Cortex of kidney (tissue), 1 donor: Measurements from ENCODE around the gene LPAR1.

Experiments used
- DNase-seq: peaks from one replicate; lab custom pipeline; 2025; lab: John Stamatoyannopoulos, UW

Gene LPAR1

DNA sequence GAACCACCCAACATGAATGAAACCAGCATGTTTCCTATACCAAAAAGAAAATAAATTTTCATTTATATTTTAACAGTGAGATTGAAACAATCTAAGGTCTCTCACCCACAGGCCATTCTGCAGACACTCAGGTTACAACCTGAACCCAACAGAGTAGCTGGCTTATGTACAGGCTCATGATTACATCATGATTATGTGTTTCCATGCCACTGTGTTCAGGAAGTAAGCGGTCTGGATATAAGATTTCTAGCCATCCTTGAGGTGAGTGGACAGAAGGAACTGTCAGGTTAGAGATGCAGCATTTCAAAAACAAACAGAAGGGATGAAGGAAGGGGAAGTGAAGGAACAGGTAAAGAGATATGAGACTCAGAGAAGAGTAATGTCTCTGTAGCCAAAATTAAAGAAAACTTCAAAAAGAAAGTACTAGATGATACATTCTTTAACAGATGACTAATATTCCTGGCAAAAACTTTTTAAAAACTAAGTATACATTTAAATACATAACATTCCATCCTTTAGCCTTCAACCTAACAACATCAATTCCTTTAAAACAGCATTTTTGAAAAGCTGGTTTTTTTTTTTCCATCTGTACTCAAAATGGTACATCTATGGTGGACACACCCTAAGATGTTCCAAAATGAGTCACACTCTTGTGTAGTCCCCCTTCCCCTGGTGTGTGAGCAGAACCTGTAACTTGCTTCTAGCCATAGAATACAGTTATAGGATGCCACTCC, 119.8 kb downstream of the LPAR1 start:
- no peak for DNase-seq

DNA sequence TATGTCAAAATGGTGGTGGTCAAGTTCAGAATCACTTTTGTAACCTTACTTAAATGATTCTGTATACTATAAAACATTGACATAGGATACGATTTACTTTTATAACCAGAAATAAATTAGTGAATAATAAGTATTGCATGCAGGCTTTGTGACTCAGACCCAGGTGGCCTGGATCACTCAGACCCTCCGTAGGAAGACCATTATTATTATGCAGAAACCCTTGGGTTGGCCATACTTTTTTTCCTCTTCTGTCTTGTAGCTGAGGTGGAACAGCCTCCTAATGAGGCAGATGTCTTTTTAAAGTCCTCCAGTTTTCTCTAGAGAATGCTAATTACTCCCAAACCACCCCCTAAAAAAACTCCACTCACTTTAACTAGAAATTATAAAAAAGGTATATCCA, 121.9 kb downstream of the LPAR1 start:
- no peak for DNase-seq

- no peak for DNase-seq
Observed at GRCh38 chr9:110912419-110913291, 125.6 kb downstream of the LPAR1 start.

- DNase-seq = no peak
Observed at GRCh38 chr9:110911659-110912418, 126.4 kb downstream of the LPAR1 start.

GRCh38 chr9:110908894-110909293, 129.4 kb downstream of the LPAR1 start:
- DNase-seq = no peak

DNA sequence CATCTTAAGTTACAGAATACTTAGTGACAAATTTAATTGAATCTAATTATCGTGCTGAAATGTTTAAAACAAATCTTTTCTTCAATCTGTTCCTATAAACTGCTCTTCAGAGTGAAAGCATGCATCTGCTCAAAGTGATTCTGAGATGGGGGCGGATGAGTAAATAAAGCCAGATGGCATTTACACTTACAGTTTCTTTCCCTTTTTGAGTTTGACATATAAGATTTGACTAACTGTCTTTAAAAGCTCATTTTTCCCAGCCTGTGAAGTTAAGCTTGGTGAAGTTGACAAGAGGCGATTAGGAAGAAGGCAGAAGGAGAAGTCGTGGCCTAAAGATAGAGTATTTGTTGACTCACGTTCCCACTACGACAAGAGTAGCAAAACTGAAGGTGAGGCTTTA, 137.4 kb downstream of the LPAR1 start:
- no peak for DNase-seq

DNA sequence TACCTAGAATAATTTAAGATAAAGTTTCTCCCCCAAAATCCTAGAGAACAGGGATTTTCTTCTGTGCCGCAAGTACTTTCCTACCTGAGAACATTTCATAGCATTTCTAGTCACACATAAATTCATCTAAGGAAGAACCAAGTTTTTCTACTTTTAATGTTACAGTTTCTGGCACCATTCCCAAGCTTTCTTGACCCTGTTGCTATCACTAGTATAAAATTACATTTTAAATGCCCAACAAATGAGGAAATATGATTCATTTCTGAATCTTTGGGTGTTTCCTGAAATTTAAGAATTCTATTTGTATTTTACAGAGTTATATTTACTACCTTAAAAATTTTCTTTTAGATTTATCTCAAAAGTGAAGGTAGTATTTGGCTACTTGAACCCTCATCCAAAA, 137.8 kb downstream of the LPAR1 start:
- DNase-seq = no peak

GRCh38 chr9:110898866-110899265, 139.4 kb downstream of the LPAR1 start:
- no peak for DNase-seq

DNA sequence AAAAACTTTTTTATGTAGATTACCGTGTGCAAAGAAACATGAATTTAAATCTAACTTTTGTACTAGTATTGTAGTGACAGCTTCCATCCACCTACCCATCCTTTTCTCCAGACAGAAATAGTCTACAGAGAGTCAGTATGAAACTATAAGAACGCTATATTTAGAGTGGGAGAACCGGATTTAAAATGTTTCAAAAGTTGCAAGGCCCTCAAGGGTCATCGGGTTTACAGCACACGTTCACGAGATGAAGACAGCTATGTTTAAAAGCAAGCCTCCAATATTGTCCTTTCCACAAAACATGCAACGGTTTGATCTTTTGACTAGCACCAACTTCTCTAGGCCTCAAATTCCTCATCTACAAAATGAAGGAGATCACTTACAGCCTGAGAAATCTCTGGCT, 139.9 kb downstream of the LPAR1 start:
- DNase-seq = no peak

- DNase-seq = no peak
Observed at GRCh38 chr9:110897943-110898342, 140.3 kb downstream of the LPAR1 start.

DNA sequence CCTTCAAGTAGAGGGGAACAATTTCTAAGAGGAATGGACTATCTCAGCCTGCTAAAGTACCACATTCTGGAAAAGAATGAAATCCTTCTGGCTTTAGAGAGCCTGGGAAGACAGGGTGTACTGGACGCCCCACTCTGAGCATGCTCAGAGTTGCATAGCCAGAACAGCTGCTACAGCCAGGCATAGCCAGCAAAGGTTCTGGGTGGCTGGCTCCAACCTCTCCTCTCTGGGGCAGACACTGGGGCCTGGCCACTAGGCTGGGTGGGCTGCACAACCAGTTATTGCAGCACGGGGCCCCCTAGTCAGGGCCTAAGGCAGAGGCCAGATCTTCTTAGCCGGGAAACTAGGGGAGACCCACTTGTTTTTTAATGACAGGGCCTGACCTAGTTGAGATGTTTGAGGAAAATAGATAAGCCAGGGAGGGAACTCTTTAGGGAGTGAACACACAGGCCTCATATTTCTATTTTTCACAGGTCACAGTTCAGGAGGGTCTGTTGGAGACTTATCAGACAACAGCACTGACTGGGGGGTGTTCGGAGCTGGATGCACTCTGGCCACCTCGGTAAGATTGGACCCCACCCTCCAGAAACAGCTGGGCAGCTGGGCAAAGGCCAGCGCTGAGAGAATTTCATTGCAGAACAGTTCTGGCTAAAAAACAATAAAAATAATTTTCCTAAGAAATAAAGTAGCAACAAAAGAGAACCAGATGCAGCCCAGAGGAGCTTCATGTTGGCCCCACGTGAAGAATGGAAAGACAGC, 142.9 kb downstream of the LPAR1 start:
- no peak for DNase-seq

DNA sequence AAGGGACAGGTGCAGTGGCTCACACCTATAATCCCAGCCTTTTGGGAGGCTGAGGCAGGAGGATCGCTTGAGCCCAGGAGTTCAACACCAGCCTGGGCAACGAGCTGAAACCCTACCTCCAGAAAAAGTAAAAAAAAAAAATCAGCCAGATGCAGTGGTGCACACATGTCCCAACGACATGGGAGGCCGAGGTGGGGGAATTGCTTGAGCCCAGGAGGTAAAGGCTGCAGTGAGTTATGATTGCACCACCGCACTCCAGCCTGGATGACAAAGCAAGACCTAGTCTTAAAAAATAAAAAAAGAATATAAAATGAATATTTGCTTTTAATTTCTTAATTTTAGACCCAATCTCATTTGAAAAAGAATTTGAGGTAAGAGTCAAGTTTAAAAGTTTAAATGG, 143.5 kb downstream of the LPAR1 start:
- DNase-seq = no peak

DNA sequence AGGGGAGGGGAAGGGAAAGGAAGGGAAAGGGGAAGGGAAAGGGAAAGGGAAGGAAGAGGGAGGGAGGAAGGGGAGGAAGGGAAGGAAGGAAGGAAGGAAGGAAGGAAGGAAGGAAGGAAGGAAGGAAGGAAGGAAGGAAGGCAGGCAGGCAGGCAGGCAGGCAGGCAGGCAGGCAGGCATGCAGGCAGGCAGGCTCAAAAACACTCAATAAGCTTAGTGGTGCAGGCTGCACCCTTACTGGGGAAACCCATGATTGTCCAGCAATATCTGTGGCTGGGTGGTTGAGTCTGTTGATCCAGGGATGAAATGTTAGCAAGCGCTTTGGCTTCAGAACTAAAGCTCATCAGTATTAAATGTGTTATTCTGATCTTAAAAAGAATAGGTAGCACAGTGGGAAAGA, 145.6 kb downstream of the LPAR1 start:
- DNase-seq = no peak

DNA sequence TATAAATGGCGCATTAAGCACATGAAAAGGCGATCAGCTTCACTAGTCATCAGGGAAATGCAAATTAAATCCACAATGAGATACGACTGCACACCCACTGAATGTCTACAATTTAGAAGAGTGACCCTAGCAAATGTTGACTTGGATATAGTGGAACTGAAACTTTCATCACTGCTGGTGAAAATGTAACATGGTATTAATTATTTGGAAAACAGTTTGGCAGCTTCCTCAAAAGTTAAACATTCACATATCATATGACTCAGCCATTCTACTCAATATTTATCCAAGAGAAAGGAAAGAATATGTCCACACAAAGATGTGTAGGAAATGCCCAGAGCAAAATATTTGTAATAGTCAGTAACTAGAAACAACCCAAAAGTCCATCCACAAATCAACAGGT, 146.5 kb downstream of the LPAR1 start:
- no peak for DNase-seq

DNA sequence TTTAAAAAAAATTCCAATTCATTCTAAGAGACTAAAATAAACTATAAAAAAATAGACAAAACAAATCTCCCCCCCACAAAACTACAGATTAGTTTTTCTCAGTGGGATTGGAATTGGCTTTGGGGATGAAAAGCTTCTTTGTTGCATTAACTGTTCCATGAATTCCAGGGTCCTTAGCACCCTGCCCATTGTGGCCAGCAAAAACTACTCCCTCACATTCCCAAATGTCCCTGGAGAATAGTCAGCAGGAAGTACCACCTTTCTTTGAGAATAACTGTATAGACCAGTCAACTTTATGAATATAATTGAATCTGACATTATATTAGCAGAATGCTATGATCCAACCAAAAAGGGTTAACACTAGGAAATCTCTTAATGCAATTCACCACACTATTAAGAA, 147.9 kb downstream of the LPAR1 start:
- DNase-seq = no peak

- DNase-seq = no peak
Observed at GRCh38 chr9:110887276-110887675, 151.0 kb downstream of the LPAR1 start.

- DNase-seq = no peak
Observed at GRCh38 chr9:110886832-110887231, 151.4 kb downstream of the LPAR1 start.

GRCh38 chr9:110880189-110880588, 158.1 kb downstream of the LPAR1 start:
- DNase-seq = no peak

DNA sequence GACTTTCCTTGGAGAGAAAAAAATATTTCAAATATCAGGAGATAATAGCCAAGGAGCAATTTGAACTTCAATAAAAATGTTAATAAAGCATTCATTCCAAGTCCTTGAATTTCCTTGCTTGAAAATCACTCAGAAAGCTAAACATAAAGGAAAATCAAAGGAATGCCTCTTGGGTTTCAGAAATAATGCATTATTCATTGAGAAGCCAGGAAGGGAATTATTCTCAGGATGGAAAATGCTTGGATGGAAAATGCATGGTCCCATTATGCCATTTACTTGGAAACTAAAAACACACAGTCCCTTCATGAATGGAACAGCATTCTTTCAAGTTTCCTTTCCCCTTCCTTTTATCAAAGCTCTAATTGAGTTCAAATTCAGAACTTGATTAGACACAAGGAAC, 160.9 kb downstream of the LPAR1 start:
- DNase-seq = no peak

DNA sequence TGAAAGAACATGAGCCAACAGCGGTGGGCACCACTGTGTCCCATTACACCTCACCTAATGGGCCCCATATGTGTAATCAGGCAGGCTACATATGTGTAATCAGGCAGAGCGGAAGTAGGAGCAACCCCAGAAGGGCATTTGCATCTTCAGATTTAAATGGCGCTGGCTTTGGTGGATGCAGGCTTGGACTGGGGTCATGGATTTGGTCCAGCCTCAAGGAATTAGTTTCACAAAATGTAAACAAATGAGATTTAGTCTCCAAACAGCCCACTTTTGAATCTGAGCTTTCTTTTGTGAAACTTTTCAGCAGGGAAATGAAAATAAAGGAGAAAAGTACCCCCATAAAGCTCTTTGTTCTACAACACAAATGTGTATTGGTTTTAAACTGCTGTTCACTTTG, 161.3 kb downstream of the LPAR1 start:
- DNase-seq = no peak

DNA sequence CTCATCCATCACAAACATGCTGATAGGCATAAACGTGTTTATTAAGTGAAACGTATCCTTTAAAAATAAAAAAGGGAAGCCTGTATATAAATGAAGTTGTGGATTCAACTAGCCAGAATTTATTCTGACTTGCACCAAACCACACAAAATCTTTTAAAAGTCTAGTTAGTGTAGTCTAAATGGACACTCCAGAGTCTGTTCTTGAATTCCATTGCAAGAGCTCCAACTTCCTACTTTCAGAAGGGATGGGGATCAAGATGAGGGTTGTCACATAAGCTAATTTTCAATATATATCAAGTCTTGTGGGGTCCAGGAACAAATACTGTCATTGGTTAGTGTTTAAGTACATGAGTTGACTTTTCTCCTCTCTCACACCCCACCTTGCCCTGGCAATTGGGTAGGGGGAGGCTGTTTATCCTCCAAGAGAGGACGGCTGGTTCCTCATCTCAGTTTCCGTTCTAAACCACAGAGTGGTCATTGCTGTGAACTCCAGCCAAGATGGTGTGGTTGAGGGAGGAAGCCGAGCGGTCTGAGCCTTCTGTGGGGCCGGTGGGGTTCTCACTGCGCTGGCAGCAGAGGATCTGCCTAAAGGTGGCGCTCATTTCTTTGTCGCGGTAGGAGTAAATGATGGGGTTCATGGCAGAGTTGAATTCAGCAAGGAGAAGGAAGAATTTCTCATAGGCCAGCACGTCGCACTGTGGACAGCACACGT, 163.2 kb downstream of the LPAR1 start:
- no peak for DNase-seq
